HTR-8/SVneo (cell line): Measurements from ENCODE around the gene HYLS1.

ENCODE experiments used
- DNase-seq: peaks from one replicate; pipeline ENCODE4 v3.0.0; 2011; ENCODE audit warnings: low spot score, mixed read lengths; ENCODE audit not compliant: insufficient read length
- FAIRE-seq: peaks from 2 replicates; lab custom pipeline; 2011; peaks lifted over from hg19 to GRCh38; lab: Jason Lieb, UNC

Gene HYLS1

DNA sequence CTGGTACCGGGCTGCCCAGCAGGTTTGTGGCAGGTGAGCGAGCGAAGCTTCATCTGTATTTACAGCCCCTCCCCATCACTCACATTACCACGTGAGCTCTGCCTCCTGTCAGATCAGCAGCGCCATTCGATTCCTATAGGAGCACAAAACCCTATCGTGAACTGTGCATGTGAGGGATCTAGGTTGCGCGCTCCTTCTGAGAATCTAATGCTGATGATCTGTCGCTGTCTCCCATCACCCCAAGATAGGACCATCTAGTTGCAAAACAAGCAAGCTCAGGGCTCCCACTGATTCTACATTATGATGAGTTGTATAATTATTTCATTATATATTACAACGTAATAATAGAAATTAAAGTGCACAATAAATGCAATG is 42.6 kb downstream of the HYLS1 start:
- no peak for FAIRE-seq
- no peak for DNase-seq

DNA sequence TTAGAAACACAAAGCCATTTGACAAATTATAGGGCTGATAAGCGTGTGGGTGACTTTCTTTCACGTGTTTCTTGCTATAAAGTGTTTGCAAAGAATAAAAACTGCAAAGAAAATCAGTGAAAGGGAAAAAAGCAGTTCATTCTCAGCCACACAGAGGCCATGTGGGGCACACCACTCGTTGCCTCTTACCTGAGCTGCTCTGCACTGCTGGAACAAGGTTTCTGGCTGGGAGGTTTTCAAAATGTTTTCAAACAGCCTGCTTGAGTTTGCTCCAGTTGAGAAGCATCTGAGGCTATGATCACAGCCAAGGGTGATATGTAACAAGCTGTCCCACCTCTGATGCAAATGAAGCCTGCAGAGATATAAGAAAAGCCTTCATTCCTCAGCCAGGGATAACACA is 43.6 kb downstream of the HYLS1 start:
- no peak for FAIRE-seq

DNA sequence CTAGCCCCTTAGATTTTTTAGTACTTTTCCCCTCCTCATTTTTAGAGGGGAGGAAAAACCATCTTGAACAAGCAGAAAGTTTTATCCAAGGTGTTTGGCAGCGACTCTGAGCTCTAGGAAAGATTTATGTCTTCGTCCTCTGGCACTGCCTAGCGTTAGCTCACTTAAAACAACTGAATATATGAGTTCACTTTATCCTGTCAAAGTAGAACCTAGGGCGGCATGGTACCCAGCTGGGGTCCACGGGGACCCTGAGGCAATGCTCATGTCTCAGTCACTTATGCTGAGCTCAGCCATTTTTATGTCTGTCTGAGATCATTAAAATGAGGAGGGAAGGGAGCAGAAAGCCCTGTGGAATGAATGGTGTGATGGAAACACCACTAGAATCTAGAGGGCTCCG is 44.2 kb downstream of the HYLS1 start:
- FAIRE-seq (no peak), DNase-seq (no peak)

More for the DNA sequence above, 43.6 kb downstream of the HYLS1 start:
- no peak for DNase-seq

DNA sequence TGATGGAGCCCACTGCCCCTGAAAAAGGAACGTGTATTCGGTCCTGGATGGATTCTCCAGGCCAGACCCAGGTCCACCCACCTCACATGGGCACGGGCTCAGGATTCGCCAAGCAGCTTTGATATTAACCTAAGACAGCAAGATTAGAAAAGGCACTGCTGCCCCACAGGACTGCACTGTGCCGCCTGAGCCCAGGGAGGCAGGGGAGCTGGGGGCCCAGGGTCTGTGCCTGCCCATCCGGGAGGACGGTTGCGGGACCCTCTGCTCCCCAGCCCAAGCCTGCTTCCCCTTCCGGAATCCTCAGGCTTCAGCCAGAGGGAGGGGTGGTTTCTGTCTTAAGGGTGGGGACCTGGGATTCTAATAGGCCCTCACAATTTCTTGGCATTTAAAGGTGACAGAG is 44.8 kb downstream of the HYLS1 start:
- DNase-seq = no peak
- no peak for FAIRE-seq

DNA sequence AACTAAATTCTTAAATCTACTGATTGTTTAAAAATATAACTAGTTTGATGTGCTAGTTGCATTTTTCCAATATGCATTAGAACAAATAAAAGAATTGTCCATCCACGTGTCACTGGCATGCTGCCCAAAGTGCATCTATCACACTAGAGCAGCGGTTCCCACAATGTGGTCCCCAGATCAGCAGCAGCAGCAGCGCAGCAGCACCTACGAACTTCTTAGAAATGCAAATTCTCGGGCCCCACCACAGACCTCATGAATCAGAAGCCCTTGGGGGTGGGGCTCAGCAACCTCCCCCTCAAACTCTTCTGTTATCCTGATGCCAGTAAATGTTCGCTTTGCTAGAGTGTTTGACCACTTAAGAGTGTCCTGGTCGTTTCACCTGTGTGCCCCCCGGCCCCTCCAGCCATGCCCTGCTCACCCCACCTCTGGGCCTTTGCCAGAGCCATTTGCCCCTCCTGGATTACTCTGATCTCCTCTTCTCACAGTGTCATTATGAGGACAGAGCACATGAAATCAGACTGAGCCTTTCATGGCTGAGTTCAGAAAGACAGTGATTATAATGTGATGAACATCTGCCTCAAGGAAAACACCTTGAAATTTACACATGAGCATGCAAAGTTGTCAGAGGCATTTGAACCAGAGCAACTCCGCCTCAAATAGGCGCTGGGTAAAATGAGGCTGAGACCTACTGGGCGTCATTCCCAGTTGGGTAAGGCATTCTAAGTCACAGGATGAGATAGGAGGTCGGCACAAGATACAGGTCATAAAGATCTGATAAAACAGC is 45.8 kb downstream of the HYLS1 start:
- FAIRE-seq (no peak), DNase-seq (no peak)

DNA sequence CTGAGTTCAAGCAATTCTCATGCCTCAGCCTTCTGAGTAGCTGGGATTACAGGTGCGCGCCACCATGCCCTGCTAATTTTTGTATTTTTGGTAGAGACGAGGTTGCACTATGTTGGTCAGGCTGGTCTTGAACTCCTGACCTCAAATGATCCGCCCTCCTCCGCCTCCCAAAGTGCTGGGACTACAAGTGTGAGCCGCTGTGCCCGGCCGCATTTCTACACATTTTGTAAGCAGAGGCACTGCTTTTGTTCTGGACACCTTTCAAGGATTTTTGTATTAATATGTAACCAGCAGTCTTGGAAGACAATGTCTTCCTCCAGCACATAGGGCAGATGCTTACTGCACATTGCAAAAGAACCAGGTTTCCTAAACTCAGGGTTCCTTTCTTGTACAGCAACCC is 47.0 kb downstream of the HYLS1 start:
- no peak for DNase-seq
- no peak for FAIRE-seq

DNA sequence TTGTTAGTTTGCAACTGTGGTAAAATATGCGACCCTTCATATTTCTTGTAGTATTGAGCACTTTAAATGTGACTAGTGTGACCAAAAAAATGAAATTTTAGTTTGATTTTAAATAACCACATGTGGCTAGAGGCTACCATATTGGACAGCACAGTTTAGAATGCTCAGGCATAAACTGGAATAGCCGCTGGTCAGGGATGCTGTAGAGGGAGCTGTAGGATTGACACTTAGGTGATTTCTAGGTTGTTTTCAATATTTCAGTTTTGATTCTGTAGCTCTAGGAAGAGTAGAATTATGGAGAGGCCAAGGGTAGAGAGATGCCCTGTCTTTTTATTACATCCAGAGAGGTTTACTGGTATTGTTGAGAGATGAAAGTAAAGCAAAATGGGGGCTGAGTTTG is 47.6 kb downstream of the HYLS1 start:
- DNase-seq (no peak), FAIRE-seq (no peak)

DNA sequence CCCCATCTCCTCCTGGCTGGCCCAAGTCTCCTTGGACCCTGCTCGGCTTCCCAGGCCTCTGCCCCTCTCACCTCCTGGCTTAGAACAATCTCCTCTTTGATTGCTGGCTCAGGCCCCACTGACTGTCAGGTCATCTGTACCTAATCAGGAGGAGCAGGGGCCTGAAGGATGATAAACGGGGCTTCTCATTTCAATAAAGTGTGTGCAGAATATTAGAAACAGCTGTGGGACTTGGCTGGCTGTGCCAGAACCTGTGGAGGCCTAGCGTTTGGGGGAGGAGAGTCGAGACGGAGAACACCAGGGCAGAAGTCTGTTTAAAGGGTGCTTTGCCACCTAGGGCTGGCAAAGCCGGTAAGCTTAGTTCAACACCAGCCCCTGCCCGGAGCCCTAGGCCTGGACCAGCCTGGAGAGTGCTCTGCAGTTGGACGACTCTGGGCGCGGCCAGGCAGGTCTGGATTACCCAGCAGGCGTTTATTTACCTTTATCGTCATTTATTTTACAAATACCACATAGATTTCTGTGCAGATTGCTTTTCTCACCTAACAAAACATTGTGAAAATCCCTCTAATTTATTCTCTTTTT is 48.2 kb downstream of the HYLS1 start:
- no peak for FAIRE-seq
- DNase-seq = no peak

DNA sequence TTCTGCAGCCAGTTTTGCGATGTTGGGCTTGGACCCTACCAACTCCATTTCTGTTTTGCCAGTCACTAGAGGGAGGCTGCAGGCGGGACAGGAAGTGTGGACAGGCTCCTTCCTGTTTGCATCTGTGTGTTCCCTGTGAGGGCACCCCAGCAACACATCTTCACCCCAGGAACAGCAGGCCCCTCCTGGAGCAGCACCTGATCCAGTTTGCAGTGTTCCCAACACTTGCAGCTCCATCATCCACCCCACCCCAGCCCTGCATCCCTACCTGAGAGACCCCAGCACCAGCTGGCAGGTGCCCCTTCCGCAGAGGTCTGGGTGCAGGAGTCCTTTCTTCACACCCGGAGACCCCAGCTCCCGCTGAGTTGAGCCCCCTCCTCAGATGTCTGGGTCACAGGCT is 51.0 kb downstream of the HYLS1 start:
- DNase-seq (no peak), FAIRE-seq (no peak)

DNA sequence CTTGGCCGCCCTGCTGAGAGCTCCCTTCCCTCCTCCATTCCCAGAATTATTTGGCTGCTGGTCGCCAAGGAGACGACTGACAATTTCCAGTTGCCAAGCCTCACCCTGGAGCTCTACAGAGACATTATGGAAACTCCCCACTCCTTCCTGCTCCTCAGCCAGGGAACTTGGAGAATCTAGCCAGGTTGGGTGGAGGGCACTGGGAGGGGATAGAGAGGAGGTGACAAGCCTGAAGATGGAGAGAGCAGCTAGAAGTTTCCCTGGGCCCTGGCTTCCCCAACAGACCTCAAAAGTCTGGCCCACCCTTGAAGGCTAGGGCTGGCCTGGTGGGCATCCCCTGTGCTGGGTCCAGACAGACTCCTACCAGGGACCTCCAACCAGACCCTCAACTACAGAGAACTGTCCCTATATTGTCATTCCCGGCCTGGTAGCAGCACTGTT is 51.6 kb downstream of the HYLS1 start:
- DNase-seq (no peak), FAIRE-seq (no peak)

DNA sequence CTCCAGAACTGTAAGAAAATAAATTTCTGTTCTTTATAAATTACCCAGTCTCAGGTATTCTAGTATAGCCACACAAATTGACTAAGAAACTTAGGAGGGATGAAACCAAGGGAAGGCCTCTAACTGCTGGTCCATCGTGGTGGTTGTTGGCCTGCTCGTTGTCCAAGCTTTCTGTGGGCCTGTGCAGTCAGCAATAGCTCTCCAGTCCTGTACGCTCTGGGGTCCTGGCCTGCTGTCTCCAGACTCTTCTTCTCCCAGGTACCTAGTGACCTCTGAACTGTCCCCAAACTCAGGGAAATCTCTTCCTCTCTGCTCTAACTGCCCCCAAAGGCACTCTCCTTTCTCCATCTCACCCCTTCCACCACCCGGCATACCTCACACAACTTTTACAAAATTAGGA is 52.7 kb downstream of the HYLS1 start:
- FAIRE-seq (no peak), DNase-seq (no peak)

DNA sequence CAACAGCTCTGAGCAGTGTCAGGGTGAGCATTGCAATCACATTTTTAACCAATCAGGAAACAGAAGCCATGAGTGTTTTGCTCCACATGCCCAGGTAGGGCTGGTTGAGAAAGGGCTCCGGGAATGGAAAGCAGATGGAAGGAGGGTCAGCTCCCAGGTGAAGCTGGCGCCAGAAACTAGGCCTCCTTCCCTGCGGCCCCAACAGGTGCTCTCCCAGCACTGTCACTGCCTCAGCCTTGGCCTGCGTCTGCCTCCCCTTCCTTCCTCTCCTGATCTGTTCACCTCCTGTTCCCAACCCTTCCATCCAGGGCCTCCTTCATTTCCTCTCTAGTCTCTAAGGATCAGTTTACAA is 53.8 kb downstream of the HYLS1 start:
- DNase-seq = no peak

DNA sequence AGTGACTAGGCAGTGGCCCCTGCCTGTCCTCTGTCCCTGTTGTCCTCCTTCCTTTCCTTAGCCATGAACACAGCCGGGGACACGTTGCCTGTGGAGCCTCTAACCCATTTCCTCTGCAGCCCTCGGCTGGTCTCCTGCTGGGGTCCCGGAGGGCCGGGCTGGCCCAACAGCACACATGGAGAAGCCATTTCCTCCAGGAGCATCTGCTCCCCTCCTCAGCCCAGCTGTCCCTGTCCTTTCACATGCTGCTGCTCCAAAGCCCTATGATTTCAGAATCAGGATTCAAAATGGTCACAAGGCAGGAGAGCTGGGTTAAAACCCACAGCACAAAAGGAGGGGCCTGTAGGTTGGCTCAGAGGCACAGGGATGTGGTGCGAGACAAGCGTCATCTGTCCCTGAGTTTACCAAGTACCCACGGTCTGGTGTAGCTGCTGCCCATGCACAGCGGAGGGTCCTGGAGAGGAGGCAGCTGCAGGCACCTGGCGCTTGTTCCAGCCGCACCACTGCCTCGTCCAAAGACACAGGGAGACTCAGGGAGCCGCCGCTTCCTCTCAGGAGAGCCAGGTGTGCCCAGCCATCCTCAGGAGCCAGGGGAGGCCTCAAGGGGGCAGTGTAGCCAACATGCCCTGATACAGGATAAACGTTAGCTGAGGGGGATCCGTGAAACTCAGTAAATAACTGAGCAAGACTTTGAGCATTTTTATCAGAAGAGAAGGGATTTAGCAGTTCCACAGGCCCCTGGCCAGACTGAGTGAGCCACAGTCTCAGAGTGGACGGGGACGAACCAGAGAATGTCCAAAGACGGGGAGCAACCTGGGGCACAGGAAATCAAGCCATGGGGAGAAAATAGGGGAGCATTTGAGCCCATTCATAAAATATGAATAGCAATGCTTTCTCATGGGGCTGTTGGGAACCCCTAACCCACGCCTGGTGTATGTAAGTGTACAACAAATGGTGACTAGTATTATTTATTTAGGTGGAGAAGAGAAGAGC is 54.4 kb downstream of the HYLS1 start:
- DNase-seq = peak; percentile 47

More for the DNA sequence above, 53.8 kb downstream of the HYLS1 start:
- FAIRE-seq = no peak

DNA sequence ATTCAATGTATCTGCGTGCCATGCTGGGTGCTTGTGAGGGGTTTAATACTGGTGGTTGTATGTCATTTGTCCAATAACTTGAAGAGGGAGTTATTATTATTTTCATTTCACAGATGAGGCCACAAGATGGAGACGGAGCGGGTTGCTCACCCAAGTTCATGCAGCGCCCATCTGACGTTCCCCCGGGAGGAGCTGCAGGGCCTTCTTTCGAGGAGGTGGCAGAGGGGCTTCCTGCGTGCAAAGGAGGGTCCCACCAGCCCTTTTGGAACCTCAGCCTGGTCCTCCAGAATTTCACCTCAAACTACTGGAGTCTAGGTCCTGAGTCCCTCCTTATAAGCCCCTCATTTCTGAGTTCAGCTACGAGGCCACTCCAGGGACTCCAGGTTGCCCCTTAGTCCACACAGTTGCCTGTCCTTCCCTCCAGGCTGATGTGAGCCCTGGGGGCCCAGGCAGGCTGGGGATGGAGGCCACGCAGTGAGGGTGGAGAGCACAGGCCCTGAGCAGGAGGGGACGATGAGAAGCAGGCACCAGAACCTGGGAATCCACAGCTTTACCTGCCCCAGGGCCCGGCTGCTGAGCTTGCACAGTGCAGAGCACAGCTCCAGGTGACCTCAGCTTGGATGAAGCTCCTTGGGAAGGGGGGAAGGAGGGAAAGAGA is 55.4 kb downstream of the HYLS1 start:
- FAIRE-seq = no peak
- DNase-seq = no peak

More for the DNA sequence above, 54.4 kb downstream of the HYLS1 start:
- no peak for FAIRE-seq

DNA sequence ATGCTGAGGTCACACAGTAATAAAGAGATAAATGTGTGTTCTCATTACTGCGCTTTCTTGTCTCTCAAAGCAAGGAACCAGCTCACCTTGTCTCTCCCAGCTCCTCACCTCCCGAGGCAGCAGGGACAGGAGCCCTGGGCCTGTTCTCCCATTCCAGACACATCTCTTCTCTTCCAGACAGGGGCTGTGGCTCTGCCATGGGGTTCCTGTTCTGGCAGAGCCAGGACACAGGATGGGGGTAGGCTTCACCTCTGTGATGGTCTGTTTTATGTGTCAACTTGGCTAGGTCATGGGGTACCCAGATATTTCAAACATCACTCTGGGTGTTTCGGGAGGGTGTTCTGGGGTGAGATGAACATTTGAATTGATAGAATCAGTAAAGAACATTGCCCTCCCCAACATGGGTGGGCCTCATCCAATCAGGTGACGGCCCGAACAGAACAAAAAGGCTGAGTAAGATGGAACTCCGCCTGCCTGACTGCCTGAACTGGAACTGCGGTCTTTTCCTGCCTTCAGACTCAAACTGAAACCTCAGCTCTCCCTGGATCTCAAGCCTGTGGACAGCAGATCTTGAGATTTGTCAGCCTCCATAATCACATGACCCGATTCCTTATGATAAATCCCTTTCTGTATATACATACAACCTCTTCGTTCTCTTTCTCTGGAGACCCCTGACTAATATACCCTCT is 56.3 kb downstream of the HYLS1 start:
- DNase-seq (no peak), FAIRE-seq (no peak)

DNA sequence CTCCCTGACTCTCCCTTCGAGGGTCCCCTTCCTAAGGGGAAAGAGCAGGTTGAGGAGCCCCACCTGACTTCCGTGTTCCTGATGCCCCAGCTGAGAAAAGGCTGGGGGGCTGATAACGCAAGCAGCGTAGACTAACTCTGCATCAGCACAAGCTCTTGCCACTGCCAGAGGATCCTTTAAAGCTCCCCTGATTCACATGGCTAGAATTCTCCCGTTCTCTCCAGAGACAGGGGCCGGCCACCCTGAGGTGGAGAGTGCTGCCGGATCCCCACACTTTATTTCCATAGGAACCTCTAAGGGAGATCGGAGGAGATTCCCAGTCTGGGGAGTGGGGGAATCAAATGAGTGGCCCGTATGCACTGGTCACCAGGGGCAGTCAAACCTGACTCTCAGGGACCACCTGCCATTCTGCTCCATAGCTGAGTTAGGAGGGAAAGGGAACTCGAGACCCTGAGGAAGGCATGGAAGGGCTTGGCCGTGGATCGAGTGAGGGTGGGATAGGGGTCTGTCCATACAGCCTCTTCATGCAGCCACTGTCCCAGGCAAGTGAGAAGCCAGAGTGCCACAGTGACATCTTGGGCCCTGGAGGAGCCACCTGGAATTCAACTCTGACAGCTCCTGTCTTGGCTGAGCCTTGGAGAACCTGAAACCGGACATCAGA is 57.0 kb downstream of the HYLS1 start:
- no peak for DNase-seq

DNA sequence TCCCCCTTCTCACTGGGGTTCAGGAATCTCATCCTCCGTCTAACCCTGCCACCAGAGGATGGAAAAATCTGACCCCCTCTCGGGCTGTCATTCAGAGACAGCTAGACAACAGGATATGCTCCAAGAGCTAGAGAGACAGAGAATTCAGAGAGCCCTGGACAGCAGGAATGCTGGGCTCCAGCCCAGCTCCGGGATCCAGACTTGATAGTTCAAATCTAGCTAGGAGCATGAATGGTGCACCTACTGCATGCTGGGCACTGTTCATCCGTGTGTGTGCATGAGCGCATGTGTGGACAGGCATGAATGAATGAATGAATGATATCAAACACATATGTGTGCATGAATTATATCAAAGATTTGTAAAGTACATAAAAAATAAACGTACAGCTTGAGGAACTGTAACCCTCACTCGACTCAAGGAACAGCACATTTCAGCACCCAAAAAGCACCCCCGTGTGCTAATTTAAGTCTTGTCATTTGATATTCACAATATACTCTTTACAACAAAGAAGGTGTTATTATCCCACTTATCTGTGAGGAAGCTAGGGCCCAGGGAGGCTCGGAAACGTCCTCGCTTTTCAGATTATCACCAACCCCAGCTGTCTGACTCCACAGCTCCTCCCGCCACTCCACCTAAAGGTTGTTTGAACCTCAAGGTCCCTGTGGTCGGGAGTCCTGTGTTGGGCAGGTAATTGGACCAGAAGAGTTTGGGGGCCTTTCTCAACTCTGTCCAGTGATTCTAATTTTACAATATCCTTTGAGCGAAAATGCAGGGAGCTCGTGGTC is 57.7 kb downstream of the HYLS1 start:
- no peak for FAIRE-seq

More for the DNA sequence above, 57.0 kb downstream of the HYLS1 start:
- FAIRE-seq = no peak

DNA sequence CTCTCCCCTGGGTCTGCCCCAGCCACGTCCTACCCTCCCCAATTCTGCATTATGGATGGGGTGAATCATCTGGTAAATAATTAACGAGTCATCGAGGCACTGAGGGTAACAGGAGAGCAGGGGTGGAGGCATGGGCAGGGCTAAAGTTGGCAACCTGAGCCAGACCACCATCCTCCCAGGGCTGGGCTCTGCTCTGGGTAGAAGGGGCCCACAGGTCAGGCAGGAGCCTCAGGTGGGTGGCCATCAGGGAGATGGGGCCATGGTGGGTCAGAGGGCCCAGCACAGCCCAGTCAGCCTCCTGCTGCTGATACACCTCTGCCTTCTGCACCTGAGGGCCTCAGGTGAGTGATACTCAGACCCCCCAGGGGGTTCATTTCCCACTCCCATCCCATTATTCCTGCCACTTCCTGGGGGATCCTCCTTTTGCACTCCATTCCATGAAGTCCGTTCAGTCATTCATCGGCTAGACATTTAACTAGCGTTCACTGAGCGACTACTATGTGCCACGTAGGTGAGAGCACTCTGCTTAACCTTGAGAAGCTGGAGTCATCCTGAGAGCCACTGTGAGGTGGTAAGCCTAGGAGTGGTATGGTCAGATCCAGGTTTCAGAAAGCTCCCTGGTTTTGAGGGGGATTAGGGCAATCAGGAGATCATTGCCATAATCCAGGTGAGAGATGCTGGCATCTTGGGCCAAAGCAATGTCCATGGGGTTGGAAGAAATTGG is 58.5 kb downstream of the HYLS1 start, which contains the start of gene VSIG10L2:
Gene VSIG10L2, plus strand, starts transcription at position 248 of the 724 bp plus-strand sequence. Its CDS starts 12 bp downstream, at position 260.
- DNase-seq = no peak
- no peak for FAIRE-seq

More for the DNA sequence above, 57.7 kb downstream of the HYLS1 start:
- no peak for DNase-seq
